Frontal cortex (tissue), 4 donors: Measurements from ENCODE around the gene EXOSC10. TPM values are rescaled to one million over a fixed set of nuclear protein-coding genes. Genes with fewer than 3 reads are reported as not detected.
"Not testable (repeated sequence)": the region's sequence is repeated elsewhere in the genome, so short reads cannot be mapped to it uniquely, and the experiment has no call there.

Experiments used
- DNase-seq, 2 donors: peaks; one replicate each; pipeline ENCODE4 v3.0.0; 2012; ENCODE audit warnings: low spot score in 2 of 2
- FAIRE-seq: peaks from 2 replicates; lab custom pipeline; 2012; peaks lifted over from hg19 to GRCh38; lab: Jason Lieb, UNC
- total RNA-seq: library from RNA; depleted of rRNA; stranded (reverse); fragments of >200 nt; gene quantifications from one replicate; pipeline ENCODE4 v1.2.3, GENCODE V29; 2014
- donor health status: control.
- donor health status: control.
- donor health status: control.

Gene EXOSC10
- total RNA-seq, 1 donor from 2014 or later = 40.4 TPM

DNA sequence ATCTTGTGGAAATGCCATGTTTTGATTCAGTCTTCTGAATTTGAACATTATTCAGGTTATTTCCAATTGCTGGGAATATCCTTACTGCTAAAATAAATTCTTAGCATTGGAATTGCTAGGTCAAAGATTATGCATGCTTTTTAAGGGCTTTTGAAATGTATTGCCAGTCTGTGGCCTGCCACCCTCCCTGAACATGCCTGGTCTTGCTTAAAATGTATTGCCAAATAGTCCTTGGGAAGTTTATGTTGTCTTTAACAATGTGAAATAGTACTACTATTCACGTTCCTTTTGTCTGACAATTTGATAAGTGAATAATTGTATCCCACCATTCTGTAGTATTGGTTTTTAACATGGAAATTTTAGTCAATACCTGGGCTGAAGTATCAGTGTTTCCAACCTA, 73.6 kb downstream of the EXOSC10 start:
- no peak for DNase-seq
- no peak for FAIRE-seq

DNA sequence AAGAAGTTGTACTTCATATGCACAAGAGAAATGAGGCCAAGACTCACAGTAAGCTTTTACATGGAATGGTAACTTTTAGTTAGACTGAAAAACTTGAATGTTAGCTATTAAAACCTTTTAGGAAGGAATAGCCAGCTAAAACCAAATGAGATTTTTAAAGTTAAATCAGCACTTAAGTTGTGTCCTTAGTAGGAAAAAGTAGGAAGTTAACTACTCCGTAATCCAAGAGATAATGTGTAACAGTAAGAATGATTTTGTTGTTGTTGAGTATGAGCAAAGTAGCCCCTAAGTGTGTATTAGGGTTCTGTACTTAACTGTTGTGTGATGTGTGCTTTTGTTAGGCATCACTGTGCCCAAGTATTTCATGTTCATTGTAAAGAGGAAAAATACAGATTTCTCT, 74.1 kb downstream of the EXOSC10 start:
- FAIRE-seq = no peak
- no peak for DNase-seq

DNA sequence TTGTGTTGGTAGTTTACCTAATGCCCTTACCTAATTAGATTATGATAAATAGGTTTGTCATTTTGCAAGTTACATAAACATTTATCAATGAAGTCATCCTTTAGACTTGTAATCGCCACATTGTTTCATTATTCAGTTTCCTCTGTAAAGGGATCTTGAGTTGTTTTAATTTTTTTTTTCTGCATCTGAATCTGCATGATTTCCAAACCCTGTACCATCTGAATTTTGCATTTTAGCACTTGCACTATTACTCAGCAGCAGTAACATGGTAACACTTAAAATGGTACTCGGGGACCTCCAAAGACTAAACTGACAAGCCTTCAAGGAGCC, 74.8 kb downstream of the EXOSC10 start:
- FAIRE-seq (no peak), DNase-seq (no peak)

DNA sequence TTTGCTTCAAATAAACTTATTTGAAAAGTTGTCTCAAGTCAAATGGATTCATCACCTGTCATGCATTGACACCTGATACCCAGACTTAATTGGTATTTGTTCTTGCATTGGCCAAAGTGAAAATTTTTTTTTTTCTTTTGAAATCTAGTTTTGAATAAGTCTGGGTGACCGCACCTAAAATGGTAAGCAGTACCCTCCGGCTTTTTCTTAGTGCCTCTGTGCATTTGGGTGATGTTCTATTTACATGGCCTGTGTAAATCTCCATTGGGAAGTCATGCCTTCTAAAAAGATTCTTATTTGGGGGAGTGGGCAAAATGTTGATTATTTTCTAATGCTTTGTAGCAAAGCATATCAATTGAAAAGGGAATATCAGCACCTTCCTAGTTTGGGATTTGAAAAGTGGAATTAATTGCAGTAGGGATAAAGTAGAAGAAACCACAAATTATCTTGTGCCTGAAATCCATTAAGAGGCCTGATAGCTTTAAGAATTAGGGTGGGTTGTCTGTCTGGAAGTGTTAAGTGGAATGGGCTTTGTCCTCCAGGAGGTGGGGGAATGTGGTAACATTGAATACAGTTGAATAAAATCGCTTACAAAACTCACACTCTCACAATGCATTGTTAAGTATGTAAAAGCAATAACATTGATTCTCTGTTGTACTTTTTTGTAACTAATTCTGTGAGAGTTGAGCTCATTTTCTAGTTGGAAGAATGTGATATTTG, 75.4 kb downstream of the EXOSC10 start:
- no peak for DNase-seq
- no peak for FAIRE-seq

DNA sequence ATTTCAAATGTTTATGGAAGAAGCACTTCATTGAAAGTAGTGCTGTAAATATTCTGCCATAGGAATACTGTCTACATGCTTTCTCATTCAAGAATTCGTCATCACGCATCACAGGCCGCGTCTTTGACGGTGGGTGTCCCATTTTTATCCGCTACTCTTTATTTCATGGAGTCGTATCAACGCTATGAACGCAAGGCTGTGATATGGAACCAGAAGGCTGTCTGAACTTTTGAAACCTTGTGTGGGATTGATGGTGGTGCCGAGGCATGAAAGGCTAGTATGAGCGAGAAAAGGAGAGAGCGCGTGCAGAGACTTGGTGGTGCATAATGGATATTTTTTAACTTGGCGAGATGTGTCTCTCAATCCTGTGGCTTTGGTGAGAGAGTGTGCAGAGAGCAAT, 76.5 kb downstream of the EXOSC10 start:
- FAIRE-seq (no peak), DNase-seq (no peak)

DNA sequence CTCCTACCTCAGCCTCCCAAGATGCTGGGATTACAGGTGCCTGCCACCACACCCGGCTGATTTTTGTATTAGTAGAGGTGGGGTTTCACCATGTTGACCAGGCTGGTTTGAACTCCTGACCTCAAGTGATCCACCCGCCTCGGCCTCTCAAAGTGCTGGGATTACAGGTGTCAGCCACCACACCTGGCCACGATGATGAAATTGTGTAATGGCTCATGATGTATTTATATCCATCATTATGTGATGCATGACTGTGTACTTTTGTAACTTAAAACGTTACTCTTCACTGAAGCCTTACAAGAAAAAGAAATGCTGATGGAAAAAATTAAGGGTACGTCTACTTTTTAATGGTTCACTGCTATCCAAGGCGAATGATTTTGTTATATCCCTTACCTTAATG, 79.7 kb downstream of the EXOSC10 start:
- DNase-seq = no peak
- FAIRE-seq = no peak

DNA sequence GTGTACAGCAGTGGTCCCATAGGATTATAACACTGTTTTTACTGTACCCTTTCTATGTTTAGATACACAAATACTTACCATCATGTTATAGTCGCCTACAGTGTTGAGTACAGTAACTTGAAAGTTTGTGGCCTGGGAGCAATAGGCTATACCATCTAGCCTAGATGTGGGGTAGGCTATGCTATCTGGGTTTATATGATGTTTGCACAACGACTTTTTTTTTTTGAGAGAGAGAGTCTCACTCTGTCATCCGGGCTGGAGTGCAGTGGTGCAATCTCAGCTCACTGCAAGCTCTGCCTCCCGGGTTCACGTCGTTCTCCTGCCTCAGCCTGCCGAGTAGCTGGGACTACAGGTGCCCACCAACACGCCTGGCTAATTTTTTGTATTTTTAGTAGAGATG, 80.3 kb downstream of the EXOSC10 start:
- not testable (repeated sequence) for DNase-seq, FAIRE-seq

Other genes starting within 250 kb of the EXOSC10 start
- gene TARDBP, start 87.2 kb downstream of the EXOSC10 start, total RNA-seq = 101 TPM
- not detected for gene MASP2, start 52.6 kb downstream of the EXOSC10 start, total RNA-seq
- 18.3 TPM for gene SRM, start 39.9 kb downstream of the EXOSC10 start, total RNA-seq
- 0.41 TPM for gene ANGPTL7, start 89.5 kb upstream of the EXOSC10 start, total RNA-seq
- 38.7 TPM for gene MTOR, start 162.7 kb upstream of the EXOSC10 start, total RNA-seq
- 12.6 TPM for gene UBIAD1, start 173.3 kb upstream of the EXOSC10 start, total RNA-seq